A673 (cell line): ENCODE measurements around the gene ATG13.

Experiments used
- CTCF ChIP-seq: fragments of 300-800, 200-600 bp; sonication (generic); conservative IDR thresholded peaks from 2 replicates; pipeline ENCODE4 v1.5.1; 2017; ENCODE audit warnings: low read depth, mild to moderate bottlenecking, antibody characterized with exemption, low read length, moderate library complexity, mixed read lengths
- EZH2 ChIP-seq: fragments of 200-600 bp; sonication (generic); IDR thresholded peaks from 2 replicates; pipeline ENCODE4 v1.6.1; 2017; ENCODE audit warnings: borderline replicate concordance, low read depth, mild to moderate bottlenecking, mixed read lengths, antibody characterized with exemption, low read length; ENCODE audit not compliant: poor library complexity, severe bottlenecking

- no peak for TF ChIP-seq CTCF
- TF ChIP-seq EZH2 = no peak
These were observed 1.6 kb upstream of the ATG13 start for GRCh38 chr11:46615756-46616155.
